Subcutaneous adipose tissue (tissue), 4 donors: ENCODE results near the gene CCT6A. TPM values are rescaled to one million over a fixed set of nuclear protein-coding genes. Genes with fewer than 3 reads are reported as not detected.

Experiments used
- total RNA-seq, 4 donors: library from RNA; depleted of rRNA; stranded (reverse); fragments of >200 nt; gene quantifications; one replicate each; pipeline ENCODE4 v1.1.0, GENCODE V29; 2016
- TF ChIP-seq, protein P1 (sequence below): fragments of 450-650 bp; IDR thresholded peaks from one replicate; pipeline ENCODE4 v1.5.1; 2016; ENCODE audit warnings: low read depth, mild to moderate bottlenecking, control low read depth, antibody characterized with exemption, moderate library complexity

The CCT6A gene
- total RNA-seq, 4 donors from 2014 or later, result 75.1 to 133 (median 89.5) TPM

DNA sequence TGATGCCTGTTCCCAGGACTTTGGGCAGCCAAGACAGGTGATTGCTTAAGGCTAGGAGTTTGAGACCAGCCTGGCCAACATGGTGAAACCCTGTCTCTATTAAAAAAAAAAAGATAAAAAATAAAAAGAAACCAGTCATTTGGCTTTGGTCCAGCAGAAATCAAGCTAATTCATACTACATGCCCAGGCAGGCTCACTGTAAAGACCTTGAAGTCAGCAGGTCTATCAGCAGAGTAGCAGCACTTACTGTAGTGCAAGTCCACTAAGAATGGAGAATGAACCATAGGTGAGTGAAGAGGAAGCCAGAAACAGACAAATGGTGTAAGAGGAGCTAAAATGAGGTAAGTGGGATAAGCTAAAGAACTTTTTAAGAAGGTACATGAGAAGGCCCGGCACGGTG lies 25.0 kb upstream of the CCT6A start:
- TF ChIP-seq, protein P1, sequence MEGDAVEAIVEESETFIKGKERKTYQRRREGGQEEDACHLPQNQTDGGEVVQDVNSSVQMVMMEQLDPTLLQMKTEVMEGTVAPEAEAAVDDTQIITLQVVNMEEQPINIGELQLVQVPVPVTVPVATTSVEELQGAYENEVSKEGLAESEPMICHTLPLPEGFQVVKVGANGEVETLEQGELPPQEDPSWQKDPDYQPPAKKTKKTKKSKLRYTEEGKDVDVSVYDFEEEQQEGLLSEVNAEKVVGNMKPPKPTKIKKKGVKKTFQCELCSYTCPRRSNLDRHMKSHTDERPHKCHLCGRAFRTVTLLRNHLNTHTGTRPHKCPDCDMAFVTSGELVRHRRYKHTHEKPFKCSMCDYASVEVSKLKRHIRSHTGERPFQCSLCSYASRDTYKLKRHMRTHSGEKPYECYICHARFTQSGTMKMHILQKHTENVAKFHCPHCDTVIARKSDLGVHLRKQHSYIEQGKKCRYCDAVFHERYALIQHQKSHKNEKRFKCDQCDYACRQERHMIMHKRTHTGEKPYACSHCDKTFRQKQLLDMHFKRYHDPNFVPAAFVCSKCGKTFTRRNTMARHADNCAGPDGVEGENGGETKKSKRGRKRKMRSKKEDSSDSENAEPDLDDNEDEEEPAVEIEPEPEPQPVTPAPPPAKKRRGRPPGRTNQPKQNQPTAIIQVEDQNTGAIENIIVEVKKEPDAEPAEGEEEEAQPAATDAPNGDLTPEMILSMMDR, result no peak

DNA sequence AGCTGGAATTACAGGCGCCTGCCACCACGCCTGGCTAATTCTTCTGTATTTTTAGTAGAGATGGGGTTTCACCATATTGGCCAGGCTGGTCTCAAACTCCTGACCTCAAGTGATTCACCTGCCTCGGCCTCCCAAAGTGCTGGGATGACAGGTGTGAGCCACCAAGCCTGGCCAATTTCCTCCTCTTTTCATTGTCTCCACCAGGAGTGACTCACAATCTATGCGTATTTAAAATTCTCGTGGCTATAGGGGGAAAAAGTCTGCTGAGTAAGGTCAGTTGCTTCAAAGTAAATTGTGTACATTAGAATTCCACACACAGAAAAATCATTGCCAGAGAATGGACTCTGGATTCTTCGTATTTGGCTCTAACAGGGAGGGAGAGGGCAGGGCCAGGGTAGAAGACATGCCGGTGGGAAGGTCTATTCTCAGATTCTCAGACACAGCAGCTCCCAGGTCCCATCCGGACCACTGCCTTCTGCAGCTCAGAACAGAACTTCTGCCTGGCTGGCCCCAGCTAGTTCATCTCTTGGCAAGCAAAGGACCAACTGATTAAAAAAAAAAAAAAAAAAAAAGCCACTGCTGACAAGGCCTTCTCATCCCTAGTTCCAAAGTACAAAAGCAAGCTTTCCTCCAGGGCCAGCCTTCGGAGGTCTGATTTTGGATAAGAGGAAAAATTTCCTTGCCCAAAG lies 22.5 kb upstream of the CCT6A start:
- TF ChIP-seq, protein P1, result no peak

DNA sequence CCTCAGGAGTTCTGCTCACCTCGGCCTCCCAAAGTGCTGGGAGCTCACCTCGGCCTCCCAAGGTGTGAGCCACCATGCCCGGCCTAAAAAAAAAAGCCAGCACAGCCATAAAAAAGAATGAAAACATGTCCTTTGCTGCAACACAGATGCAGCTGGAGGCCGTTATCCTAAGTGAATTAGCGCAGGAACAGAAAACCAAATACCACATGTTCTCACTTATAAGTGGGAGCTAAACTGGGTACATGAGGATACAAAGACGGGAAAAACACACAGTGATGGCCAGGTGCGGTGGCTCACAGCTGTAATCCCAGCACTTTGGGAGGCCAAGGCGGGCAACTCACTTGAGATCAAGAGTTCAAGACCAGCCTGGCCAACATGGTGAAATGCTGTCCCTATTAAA lies 21.2 kb upstream of the CCT6A start:
- TF ChIP-seq, protein P1, result no peak

DNA sequence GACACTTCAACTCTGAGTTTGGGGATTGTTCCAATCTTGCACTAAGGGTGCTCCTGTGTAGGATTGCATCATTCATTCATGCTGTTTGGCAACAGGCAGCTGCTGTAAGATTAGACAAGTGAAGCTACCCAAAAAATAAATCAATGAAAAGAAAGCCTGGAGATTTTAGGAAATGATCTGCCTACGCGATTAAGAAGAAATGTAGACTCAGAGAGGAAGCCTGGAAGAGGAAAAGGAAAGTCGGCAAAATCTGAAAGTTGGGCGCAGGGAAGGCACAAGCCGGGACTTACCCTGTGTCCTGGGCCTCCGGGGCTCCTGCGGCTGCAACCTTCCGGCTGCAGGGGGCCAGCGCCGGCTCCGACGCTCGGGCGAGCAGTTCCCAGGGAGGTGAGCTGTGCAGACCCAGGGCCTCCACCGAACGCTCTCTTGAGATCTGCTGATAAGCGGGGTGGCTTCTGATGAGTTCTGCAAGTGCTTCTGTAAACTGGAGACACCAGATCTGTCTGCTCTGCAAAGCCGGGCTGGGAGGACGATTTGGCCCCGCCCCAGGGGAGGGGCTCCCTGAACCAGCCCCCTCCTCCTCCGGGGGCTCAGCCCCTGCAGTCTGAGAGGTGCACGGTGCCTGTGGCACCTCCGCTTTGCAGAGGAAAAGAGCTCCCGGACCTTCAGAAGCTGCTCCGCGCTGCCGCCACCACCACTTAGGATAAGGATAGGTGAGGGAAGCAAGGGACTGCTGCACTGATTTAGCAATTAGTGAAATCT lies 17.7 kb upstream of the CCT6A start:
- TF ChIP-seq, protein P1, result no peak

DNA sequence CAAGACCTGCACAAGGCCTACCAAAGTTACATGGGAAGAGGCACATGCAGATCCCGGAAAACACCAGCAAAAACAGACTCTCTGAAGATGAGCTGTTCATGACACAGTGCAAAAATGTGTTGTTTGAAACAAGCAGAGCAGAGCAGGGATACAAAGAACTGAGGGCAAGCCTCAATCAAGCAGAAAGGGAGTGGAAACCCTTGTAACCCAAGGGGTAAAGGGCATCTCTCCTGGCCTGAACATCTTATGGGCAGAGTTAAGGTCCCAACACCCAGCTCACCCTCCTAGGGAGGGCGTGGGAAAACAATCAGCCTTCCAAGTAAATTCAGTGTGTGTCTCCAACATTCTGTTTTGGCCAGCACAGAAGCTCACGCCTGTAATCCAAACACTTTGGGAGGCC lies 10.8 kb upstream of the CCT6A start:
- TF ChIP-seq, protein P1, result no peak

DNA sequence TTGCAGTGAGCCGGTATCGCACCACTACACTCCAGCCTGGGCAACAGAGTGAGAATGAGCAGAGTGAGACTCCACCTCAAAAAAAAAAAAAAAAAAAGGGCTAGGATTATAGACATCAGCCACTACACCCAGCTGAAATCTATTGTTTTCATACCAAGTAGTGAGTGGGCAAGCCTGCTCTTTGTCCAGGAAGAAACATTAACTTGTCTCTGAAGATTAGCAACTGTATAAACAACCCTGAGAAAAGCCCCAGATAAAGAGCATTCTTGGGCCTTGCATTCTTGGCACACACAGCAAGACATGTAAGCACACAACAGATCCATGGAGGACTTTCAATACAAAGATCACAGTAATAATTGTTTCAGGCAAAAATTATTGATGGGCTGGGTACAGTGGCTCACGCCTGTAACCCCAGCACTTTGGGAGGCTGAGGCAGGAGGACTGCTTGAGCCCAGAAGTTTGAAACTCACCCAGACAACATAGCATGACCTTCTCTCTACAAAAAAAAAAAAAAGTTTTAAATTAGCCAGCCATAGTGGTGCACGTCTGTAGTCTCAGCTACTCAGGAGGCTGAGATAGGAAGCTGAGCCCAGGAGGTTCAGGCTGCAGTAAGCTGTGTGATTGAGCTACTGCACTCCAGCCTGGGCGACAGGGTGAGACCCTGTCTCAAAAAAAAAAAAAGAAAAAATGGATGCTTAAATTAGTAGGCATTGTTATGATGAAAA lies 4.7 kb upstream of the CCT6A start:
- TF ChIP-seq, protein P1, result no peak

DNA sequence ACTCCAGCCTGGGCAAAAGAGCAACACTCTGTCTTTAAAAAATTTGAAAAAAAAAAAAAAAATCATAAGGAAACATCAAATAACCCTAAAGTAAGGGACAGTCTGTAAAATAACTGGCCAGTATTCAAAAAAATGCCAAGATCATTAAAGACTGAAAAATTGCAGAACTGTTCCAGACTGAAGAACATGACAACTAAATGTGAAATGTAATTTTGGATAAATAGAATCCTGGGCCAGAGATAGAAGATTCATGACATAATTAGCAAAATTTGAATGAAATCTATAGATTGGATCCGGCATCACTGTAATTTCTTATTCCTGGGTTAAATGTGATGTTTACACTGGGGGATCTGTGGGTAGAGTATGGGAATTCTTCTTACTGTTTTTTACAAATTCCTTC lies 3.3 kb upstream of the CCT6A start:
- TF ChIP-seq, protein P1, result no peak
